B cell (primary cell): ENCODE data around the gene PTPN11. TPM values are rescaled to one million over a fixed set of nuclear protein-coding genes. Genes with fewer than 3 reads are reported as not detected.

ENCODE experiments used
- ATAC-seq: fragments of 200-7000 bp; cut with Tn5 transposase; one replicate; pipeline ENCODE4 v1.10.0; 2021; ENCODE audit warnings: low read depth, mild to moderate bottlenecking, moderate number of reproducible peaks, moderate library complexity
- CTCF ChIA-PET: fragments of 350-600 bp; sonication (Branson Sonifier 250); formaldehyde crosslinking; loops from one replicate; lab custom pipeline; 2021; ENCODE audit warnings: antibody characterized with exemption, inconsistent platforms; lab: Charles Lee
- POLR2A ChIA-PET: fragments of 350-600 bp; sonication (Branson Sonifier 250); formaldehyde crosslinking; loops from one replicate; lab custom pipeline; 2021; ENCODE audit warnings: antibody characterized with exemption; lab: Charles Lee
- DNase-seq: peaks from one replicate; pipeline ENCODE4 v3.0.0; 2013
- H2AFZ ChIP-seq: 2 replicates; pipeline ENCODE4 v1.6.1; 2012; ENCODE audit warnings: mild to moderate bottlenecking, low read depth, low read length; ENCODE audit not compliant: insufficient read depth, poor library complexity, severe bottlenecking
- H3K27ac ChIP-seq, 2 donors: 1 replicate in 1 of 2; 2 replicates in 1 of 2; pipeline ENCODE4 v1.5.1; 2012 to 2013; ENCODE audit warnings: low read length in 2 of 2, mild to moderate bottlenecking in 2 of 2, moderate library complexity in 1 of 2
- H3K27me3 ChIP-seq, 4 experiments: fragments of 200-600 bp in 1 of 4; sonication (generic) in 1 of 4; replicated peaks in 1 of 4; 1 replicate in 2 of 4; 2 replicates in 2 of 4; pipeline versions ENCODE4 v1.6.1 to v1.7.0; 2013 to 2016; ENCODE audit warnings: low read length in 3 of 4, mild to moderate bottlenecking in 2 of 4, mixed read lengths in 1 of 4, moderate library complexity in 1 of 4; ENCODE audit not compliant: insufficient read depth in 4 of 4, control insufficient read depth in 3 of 4; ENCODE audit errors: control extremely low read depth in 1 of 4
- H3K36me3 ChIP-seq, 2 experiments: replicated peaks in 1 of 2; 1 replicate in 1 of 2; 2 replicates in 1 of 2; pipeline versions ENCODE4 v1.6.1 to v1.7.1; 2013; ENCODE audit warnings: low read length in 1 of 2; ENCODE audit not compliant: insufficient read depth in 2 of 2, control insufficient read depth in 1 of 2; ENCODE audit errors: control extremely low read depth in 1 of 2, extremely low read depth in 1 of 2
- H3K4me1 ChIP-seq, 2 donors: fragments of 200-600 bp in 1 of 2; sonication (generic) in 1 of 2; 1 replicate in 1 of 2; 2 replicates in 1 of 2; pipeline versions ENCODE4 v1.5.1 to v1.6.1; 2013 to 2017; ENCODE audit warnings: low read length in 2 of 2; ENCODE audit not compliant: control insufficient read depth in 2 of 2, insufficient read depth in 2 of 2
- H3K4me2 ChIP-seq: replicated peaks from 2 replicates; pipeline ENCODE3; 2012; ENCODE audit warnings: mild to moderate bottlenecking, low read depth, low read length; ENCODE audit not compliant: poor library complexity, severe bottlenecking
- H3K4me3 ChIP-seq, 5 experiments: fragments of 200-600 bp in 1 of 5; sonication (generic) in 1 of 5; 1 replicate in 3 of 5; 2 replicates in 2 of 5; pipeline versions ENCODE4 v1.5.1 to v1.7.0; 2011 to 2016; ENCODE audit warnings: low read length in 4 of 5, mild to moderate bottlenecking in 4 of 5, low read depth in 2 of 5, control low read depth in 1 of 5, moderate library complexity in 1 of 5; ENCODE audit not compliant: insufficient read depth in 1 of 5; ENCODE audit errors: control extremely low read depth in 1 of 5, extremely low read depth in 1 of 5
- H3K79me2 ChIP-seq: fragments of 200-600 bp; sonication (generic); one replicate; pipeline ENCODE4 v1.6.0; 2016; ENCODE audit warnings: low read length; ENCODE audit not compliant: control insufficient read depth, insufficient read depth
- H3K9ac ChIP-seq: fragments of 200-600 bp; sonication (generic); 2 replicates; pipeline ENCODE4 v1.6.1; 2017; ENCODE audit warnings: mild to moderate bottlenecking, low read length, moderate library complexity
- H3K9me3 ChIP-seq, 3 donors: one replicate each; pipeline versions ENCODE4 v1.6.1 to v1.7.1; 2013; ENCODE audit warnings: low read length in 2 of 3; ENCODE audit not compliant: control insufficient read depth in 2 of 3, insufficient read depth in 1 of 3; ENCODE audit errors: control extremely low read depth in 1 of 3
- H4K20me1 ChIP-seq: 2 replicates; pipeline ENCODE4 v1.6.0; 2012; ENCODE audit warnings: mild to moderate bottlenecking, low read length; ENCODE audit not compliant: insufficient read depth, control insufficient read depth, poor library complexity, severe bottlenecking
- H3K27ac Mint-ChIP-seq: one replicate; pipeline ENCODE4 v1.8.0; 2021; ENCODE audit warnings: mixed read lengths
- H3K27me3 Mint-ChIP-seq: one replicate; pipeline ENCODE4 v1.8.0; 2021; ENCODE audit warnings: mixed read lengths
- H3K4me1 Mint-ChIP-seq: one replicate; pipeline ENCODE4 v1.8.0; 2021; ENCODE audit warnings: mixed read lengths
- H3K4me3 Mint-ChIP-seq: one replicate; pipeline ENCODE4 v1.8.0; 2021; ENCODE audit warnings: mixed read lengths
- H3K9me3 Mint-ChIP-seq: one replicate; pipeline ENCODE4 v1.8.0; 2022; ENCODE audit warnings: mixed read lengths; ENCODE audit not compliant: insufficient read depth
- EZH2 ChIP-seq: IDR thresholded peaks from 2 replicates; pipeline ENCODE4 v1.6.1; 2012; ENCODE audit warnings: borderline replicate concordance, low read depth, mild to moderate bottlenecking, moderate library complexity, low read length; ENCODE audit not compliant: insufficient read depth, poor library complexity, severe bottlenecking
- WGBS: methylation state at CpG from one replicate; pipeline ENCODE4 v1.1.5; 2013; ENCODE audit warnings: missing lambda C conversion rate; ENCODE audit not compliant: insufficient coverage; 5-methylcytosine and 5-hydroxymethylcytosine counted together
- intact Hi-C: fragments of 100-400 bp; cut with micrococcal nuclease; formaldehyde crosslinking; loops from one replicate; pipeline ENCODE4 v1.10.0; 2022
- polyA plus RNA-seq: library from polyadenylated mRNA; depleted of rRNA; stranded (reverse); fragments of >200 nt; gene quantifications from 2 replicates; pipeline ENCODE4 v1.2.3, GENCODE V29; 2012
- total RNA-seq, 2 donors: library from RNA; stranded (reverse); fragments of 120-200 nt in 1 of 2; gene quantifications; 1 replicate in 1 of 2; 2 replicates in 1 of 2; pipeline versions ENCODE4 v1.2.3 to v1.2.4, GENCODE V29; 2013 to 2022
- TF ChIP-seq, protein P1 (sequence below): fragments of 200-600 bp; IDR thresholded peaks from one replicate; pipeline ENCODE4 v1.8.0; 2022; ENCODE audit warnings: antibody characterized with exemption, mild to moderate bottlenecking

PTPN11 gene
- total and polyA plus RNA-seq, 2 donors (not counting 1 experiment from before 2014, with no cell fraction given) = 7.8 to 53.1 TPM

- intact Hi-C loops = no loop called here
- H3K27me3 ChIP-seq = peaks cover 0 to 5% (median 0%) of the 10 kb centered on the region in 4 experiments
- ATAC-seq (no peak), DNase-seq (no peak)
- TF ChIP-seq, protein P1, sequence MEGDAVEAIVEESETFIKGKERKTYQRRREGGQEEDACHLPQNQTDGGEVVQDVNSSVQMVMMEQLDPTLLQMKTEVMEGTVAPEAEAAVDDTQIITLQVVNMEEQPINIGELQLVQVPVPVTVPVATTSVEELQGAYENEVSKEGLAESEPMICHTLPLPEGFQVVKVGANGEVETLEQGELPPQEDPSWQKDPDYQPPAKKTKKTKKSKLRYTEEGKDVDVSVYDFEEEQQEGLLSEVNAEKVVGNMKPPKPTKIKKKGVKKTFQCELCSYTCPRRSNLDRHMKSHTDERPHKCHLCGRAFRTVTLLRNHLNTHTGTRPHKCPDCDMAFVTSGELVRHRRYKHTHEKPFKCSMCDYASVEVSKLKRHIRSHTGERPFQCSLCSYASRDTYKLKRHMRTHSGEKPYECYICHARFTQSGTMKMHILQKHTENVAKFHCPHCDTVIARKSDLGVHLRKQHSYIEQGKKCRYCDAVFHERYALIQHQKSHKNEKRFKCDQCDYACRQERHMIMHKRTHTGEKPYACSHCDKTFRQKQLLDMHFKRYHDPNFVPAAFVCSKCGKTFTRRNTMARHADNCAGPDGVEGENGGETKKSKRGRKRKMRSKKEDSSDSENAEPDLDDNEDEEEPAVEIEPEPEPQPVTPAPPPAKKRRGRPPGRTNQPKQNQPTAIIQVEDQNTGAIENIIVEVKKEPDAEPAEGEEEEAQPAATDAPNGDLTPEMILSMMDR = no peak
- TF ChIP-seq EZH2 = no peak
- no peak overlapping the region for H3K9ac ChIP-seq
- no peaks in the 10 kb centered on the region for H4K20me1 ChIP-seq
- no peaks in the 10 kb centered on the region for H3K4me1 ChIP-seq
- no peak overlapping the region for H2AFZ ChIP-seq
- 90% methylated on average over 5 of the region's 5 CpGs for WGBS
- POLR2A ChIA-PET = no interaction called here
- no peak overlapping the region for H3K4me3 ChIP-seq
- Mint-ChIP-seq H3K27me3 (peaks cover 29% of the 10 kb centered on the region), H3K4me1 (no peaks in the 10 kb centered on the region), H3K4me3 (no peak overlapping the region), H3K9me3 (no peaks in the 10 kb centered on the region), H3K27ac (no peak overlapping the region)
- no peaks in the 10 kb centered on the region for H3K79me2 ChIP-seq
- H3K36me3 ChIP-seq = no peaks in the 10 kb centered on the region
- no peak overlapping the region for H3K27ac ChIP-seq
- H3K9me3 ChIP-seq = peaks cover 0 to 3% (median 0%) of the 10 kb centered on the region in 3 donors
- H3K4me2 ChIP-seq = no peak overlapping the region
- CTCF ChIA-PET = no interaction called here
Measured at GRCh38 chr12:112549031-112549430, 130.3 kb downstream of the PTPN11 start.

- Mint-ChIP-seq H3K9me3 (no peaks in the 10 kb centered on the region), H3K4me1 (no peaks in the 10 kb centered on the region), H3K4me3 (no peak overlapping the region), H3K27ac (no peak overlapping the region), H3K27me3 (peaks cover 38% of the 10 kb centered on the region)
- Histone ChIP-seq H3K4me2 (no peak overlapping the region), H3K27ac (no peak overlapping the region), H3K27me3 (peaks cover 0 to 3% (median 0%) of the 10 kb centered on the region in 4 experiments), H2AFZ (no peak overlapping the region), H3K4me3 (no peak overlapping the region), H3K79me2 (no peaks in the 10 kb centered on the region), H3K36me3 (no peaks in the 10 kb centered on the region), H3K9ac (no peak overlapping the region), H3K4me1 (no peaks in the 10 kb centered on the region), H4K20me1 (no peaks in the 10 kb centered on the region), H3K9me3 (peaks cover 0 to 3% (median 0%) of the 10 kb centered on the region in 3 donors)
- ChIA-PET CTCF (no interaction called here), POLR2A (no interaction called here)
- no peak for TF ChIP-seq EZH2
- TF ChIP-seq, protein P1 = no peak
- 80% methylated on average over 1 of the region's 5 CpGs for WGBS
- no peak for DNase-seq
- no peak for ATAC-seq
- intact Hi-C loops = no loop called here
Measured at GRCh38 chr12:112551681-112552080, 132.9 kb downstream of the PTPN11 start.
